Measurements from ENCODE around the gene PPP3CA.
A peak's percentile ranks its signal among the peaks of the same experiment; 100 is the strongest.

Gene PPP3CA

DNA sequence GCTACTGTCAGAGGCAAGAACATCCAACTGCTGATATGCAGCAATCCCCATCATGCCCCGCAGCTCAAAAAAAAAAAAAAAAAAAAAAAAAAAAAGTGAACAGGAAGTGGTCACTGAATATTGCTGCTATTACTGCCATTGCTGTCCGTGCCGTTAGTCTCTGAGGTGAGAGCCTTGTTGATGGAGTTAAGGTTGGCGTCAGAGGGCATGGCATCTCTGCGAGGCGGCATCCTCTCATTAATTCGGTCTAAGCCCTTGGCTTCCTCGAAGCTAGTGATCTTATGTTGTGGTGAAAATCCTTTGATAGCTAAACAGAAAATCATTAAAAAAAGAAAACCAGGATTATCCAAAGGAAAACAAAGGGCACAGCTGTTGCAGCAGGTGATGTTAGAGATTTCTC is 321.6 kb downstream of the PPP3CA start:
- TF ChIP-seq, protein P1, sequence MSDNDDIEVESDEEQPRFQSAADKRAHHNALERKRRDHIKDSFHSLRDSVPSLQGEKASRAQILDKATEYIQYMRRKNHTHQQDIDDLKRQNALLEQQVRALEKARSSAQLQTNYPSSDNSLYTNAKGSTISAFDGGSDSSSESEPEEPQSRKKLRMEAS (IDR thresholded peaks at IDR 0.05; ENCODE audit: low read depth, low read length) = no peak
- TF ChIP-seq POLR2A (IDR thresholded peaks at IDR 0.05; ENCODE audit: extremely low read depth, insufficient read length) (no peak), MYC (IDR thresholded peaks at IDR 0.05; ENCODE audit: low read depth, low read length) (no peak)
- TF ChIP-seq, protein P2, sequence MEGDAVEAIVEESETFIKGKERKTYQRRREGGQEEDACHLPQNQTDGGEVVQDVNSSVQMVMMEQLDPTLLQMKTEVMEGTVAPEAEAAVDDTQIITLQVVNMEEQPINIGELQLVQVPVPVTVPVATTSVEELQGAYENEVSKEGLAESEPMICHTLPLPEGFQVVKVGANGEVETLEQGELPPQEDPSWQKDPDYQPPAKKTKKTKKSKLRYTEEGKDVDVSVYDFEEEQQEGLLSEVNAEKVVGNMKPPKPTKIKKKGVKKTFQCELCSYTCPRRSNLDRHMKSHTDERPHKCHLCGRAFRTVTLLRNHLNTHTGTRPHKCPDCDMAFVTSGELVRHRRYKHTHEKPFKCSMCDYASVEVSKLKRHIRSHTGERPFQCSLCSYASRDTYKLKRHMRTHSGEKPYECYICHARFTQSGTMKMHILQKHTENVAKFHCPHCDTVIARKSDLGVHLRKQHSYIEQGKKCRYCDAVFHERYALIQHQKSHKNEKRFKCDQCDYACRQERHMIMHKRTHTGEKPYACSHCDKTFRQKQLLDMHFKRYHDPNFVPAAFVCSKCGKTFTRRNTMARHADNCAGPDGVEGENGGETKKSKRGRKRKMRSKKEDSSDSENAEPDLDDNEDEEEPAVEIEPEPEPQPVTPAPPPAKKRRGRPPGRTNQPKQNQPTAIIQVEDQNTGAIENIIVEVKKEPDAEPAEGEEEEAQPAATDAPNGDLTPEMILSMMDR (IDR thresholded peaks at IDR 0.05; ENCODE audit: low read depth, low read length) = no peak
- DNase-seq (ENCODE audit: low read depth) = no peak
- no peak overlapping the region for H3K4me3 ChIP-seq (ENCODE audit: low read depth, low read length)

DNA sequence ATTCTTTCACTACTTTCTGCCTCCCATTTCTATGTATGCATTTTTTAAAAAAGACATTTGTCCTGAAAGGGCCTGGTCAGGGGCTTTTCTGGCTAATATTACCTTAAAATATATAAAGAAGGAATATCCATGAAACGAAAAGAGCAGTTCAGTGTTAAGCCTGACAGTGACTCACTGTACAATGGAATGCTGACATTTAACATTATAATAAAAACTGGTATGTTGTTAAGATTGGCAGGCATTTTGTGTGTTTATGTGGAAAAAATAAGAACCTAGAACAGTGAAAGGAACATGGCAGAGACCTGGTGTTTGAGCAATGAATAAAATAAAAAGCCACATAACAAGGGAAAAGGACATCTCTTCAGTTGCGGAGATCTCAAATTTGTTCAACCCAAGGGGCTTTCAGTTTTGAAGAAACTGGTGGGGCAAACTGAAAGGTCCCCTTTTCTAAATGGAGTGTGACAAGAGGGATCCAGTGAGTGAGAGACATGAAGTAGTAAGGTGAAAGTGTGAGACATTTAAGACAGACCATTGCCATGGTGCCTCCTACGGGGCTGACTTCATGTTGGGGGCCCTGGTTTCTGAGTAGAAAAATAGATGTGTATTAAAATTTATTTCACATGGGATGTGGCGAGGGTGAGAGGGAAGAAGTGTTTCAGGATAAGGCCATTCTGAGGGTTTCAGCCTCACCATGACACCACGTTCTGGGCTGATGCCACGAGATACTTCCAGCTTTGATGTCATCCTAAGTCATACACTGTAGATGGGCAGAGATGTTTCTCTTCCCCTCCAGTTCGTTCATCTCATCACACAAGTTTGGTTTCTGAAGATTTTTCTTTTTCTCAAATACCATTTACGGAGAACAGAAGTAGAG is 324.9 kb downstream of the PPP3CA start:
- TF ChIP-seq, protein P1 (IDR thresholded peaks at IDR 0.05; ENCODE audit: low read depth, low read length) = no peak
- TF ChIP-seq, protein P2 (IDR thresholded peaks at IDR 0.05; ENCODE audit: low read depth, low read length) = no peak
- TF ChIP-seq MYC (IDR thresholded peaks at IDR 0.05; ENCODE audit: low read depth, low read length) = no peak
- no peak for TF ChIP-seq POLR2A (IDR thresholded peaks at IDR 0.05; ENCODE audit: extremely low read depth, insufficient read length)
- DNase-seq (ENCODE audit: low read depth) = no peak
- no peak overlapping the region for H3K4me3 ChIP-seq (ENCODE audit: low read depth, low read length)

DNA sequence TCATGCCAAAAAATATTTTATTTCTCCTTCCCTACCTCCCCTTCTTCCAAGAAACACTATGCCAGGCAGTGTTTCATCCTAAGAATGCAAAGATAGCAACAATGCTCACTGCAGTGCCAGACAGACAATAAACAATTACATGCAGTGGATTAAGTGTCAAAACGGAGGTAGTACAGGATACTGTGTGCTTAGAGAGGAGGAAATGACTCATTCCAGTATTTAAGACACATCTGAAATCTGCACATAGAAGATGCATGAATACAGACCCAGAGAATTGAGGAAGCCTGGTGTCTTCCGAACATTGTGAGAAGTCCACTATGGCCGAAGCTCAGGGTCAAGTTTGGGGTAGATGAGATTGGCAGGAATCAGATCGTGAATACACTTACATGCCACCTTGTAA is 326.4 kb downstream of the PPP3CA start:
- TF ChIP-seq MYC (IDR thresholded peaks at IDR 0.05; ENCODE audit: low read depth, low read length) (0 out of 2 replicates have a peak, but pooled peaks have one; percentile 44), POLR2A (IDR thresholded peaks at IDR 0.05; ENCODE audit: extremely low read depth, insufficient read length) (no peak)
- TF ChIP-seq, protein P1 (IDR thresholded peaks at IDR 0.05; ENCODE audit: low read depth, low read length) = peak; percentile 43; the same call in 1 of the 2 replicates
- TF ChIP-seq, protein P2 (IDR thresholded peaks at IDR 0.05; ENCODE audit: low read depth, low read length) = no peak
- DNase-seq (ENCODE audit: low read depth) = peak; percentile 76
- H3K4me3 ChIP-seq (ENCODE audit: low read depth, low read length) = no peak overlapping the region

DNA sequence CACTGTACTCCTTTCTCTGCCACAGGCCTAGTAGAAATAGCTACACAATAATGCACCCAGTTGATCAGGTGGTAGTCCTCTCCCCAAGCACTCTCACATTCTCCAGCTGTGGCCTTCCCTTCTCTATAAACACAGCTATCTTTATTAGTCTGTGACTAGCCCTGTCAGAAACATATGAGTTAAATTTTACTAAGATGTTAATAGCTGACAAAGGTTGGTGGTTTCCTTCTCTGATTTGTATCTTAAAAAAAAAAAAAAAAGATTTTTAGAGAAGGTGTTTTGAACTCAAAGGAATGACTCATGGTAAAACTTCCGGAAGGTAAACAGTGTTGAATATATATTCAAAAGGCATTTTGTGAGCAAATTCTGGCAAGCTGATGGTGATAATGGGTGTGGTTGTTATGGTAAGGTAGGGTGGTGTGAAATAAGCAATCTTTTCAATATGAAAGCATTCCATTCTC is 327.4 kb downstream of the PPP3CA start:
- no peak for DNase-seq (ENCODE audit: low read depth)
- TF ChIP-seq, protein P1 (IDR thresholded peaks at IDR 0.05; ENCODE audit: low read depth, low read length) = no peak
- no peak for TF ChIP-seq POLR2A (IDR thresholded peaks at IDR 0.05; ENCODE audit: extremely low read depth, insufficient read length)
- TF ChIP-seq, protein P2 (IDR thresholded peaks at IDR 0.05; ENCODE audit: low read depth, low read length) = no peak
- TF ChIP-seq MYC (IDR thresholded peaks at IDR 0.05; ENCODE audit: low read depth, low read length) = no peak
- no peak overlapping the region for H3K4me3 ChIP-seq (ENCODE audit: low read depth, low read length)

DNA sequence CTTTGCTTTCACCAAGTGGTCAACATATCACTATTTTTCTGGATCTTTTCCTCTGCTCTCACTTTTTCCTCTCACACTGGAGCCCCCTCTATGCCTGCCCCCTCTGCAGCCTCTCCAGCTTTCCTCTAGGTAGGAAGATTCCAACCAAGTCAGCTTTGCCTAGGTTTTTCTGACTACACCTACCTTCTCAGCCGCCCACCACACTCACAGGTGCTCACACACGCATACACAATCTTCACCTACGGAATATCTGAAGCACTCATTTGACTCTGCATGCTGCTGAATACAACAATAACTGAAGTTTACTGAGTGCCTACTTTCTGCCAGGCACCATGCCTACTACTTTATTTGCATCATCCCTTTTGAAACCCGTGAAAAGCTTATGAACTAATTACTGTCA is 328.0 kb downstream of the PPP3CA start:
- H3K4me3 ChIP-seq (ENCODE audit: low read depth, low read length) = no peak overlapping the region
- TF ChIP-seq, protein P1 (IDR thresholded peaks at IDR 0.05; ENCODE audit: low read depth, low read length) = no peak
- TF ChIP-seq, protein P2 (IDR thresholded peaks at IDR 0.05; ENCODE audit: low read depth, low read length) = no peak
- TF ChIP-seq MYC (IDR thresholded peaks at IDR 0.05; ENCODE audit: low read depth, low read length) (no peak), POLR2A (IDR thresholded peaks at IDR 0.05; ENCODE audit: extremely low read depth, insufficient read length) (no peak)
- DNase-seq (ENCODE audit: low read depth) = no peak

Measured in NB4 (cell line).